Stimulated activated CD8-positive, alpha-beta memory T cell treated with anti-CD3 and anti-CD28 coated beads, Interleukin-7, amount 100 ng/mL, for 1 hour (primary cell): ENCODE measurements around the gene TUBA4B.
"Not testable (repeated sequence)": the region's sequence is repeated elsewhere in the genome, so short reads cannot be mapped to it uniquely, and the experiment has no call there.

ENCODE experiments used
- DNase-seq, 2 donors: peaks; one replicate each; pipeline ENCODE4 v3.0.0-alpha.2; 2020; ENCODE audit warnings: low read depth in 2 of 2

TUBA4B gene

GRCh38 chr2:219290381-219291171 is 37.5 kb downstream of the TUBA4B start:
- no peak for DNase-seq

GRCh38 chr2:219291394-219291793 is 38.4 kb downstream of the TUBA4B start:
- DNase-seq, result no peak

GRCh38 chr2:219291910-219292490 is 39.0 kb downstream of the TUBA4B start:
- DNase-seq, result no peak

GRCh38 chr2:219292616-219293015 is 39.6 kb downstream of the TUBA4B start:
- DNase-seq, result no peak

GRCh38 chr2:219293736-219294231 is 40.7 kb downstream of the TUBA4B start:
- no peak for DNase-seq

- peak; percentile 73 to 82 for DNase-seq
These were observed 41.6 kb downstream of the TUBA4B start for GRCh38 chr2:219294356-219295351.

- DNase-seq, result no peak
These were observed 43.1 kb downstream of the TUBA4B start for GRCh38 chr2:219296142-219296541.

- no peak for DNase-seq
These were observed 43.8 kb downstream of the TUBA4B start for GRCh38 chr2:219296631-219297391.

GRCh38 chr2:219297766-219298456 is 44.9 kb downstream of the TUBA4B start:
- DNase-seq, result no peak

GRCh38 chr2:219298759-219299371 is 45.8 kb downstream of the TUBA4B start:
- peak; percentile 80 to 82 for DNase-seq

- DNase-seq, result no peak
These were observed 46.3 kb downstream of the TUBA4B start for GRCh38 chr2:219299372-219299760.

- DNase-seq, result no peak
These were observed 47.0 kb downstream of the TUBA4B start for GRCh38 chr2:219300022-219300421.

GRCh38 chr2:219302412-219302968 is 49.4 kb downstream of the TUBA4B start:
- no peak for DNase-seq

GRCh38 chr2:219304223-219304622 is 51.2 kb downstream of the TUBA4B start:
- no peak for DNase-seq

GRCh38 chr2:219306047-219306446 is 53.0 kb downstream of the TUBA4B start:
- no peak for DNase-seq

GRCh38 chr2:219308142-219309101 is 55.4 kb downstream of the TUBA4B start:
- DNase-seq, result peak; percentile 18 to 32

GRCh38 chr2:219309278-219309677 is 56.2 kb downstream of the TUBA4B start, which contains the start of gene PTPRN:
PTPRN (minus strand) TSS chr2:219309401; CDS start chr2:219309332, 69 bp downstream.
- no peak for DNase-seq

GRCh38 chr2:219312683-219313263 is 59.7 kb downstream of the TUBA4B start:
- not testable (repeated sequence) for DNase-seq
